GM18526 (cell line): Measurements from ENCODE around the gene GPR26.

ENCODE experiments used
- POLR2A ChIP-seq: IDR thresholded peaks from 3 replicates; pipeline ENCODE4 v1.6.1; 2011; ENCODE audit not compliant: insufficient read length; ENCODE audit errors: extremely low read depth

Gene GPR26

GRCh38 chr10:123721441-123722049, 55.4 kb downstream of the GPR26 start:
- no peak for TF ChIP-seq POLR2A

- no peak for TF ChIP-seq POLR2A
Measured at GRCh38 chr10:123722351-123722750, 56.2 kb downstream of the GPR26 start.

- no peak for TF ChIP-seq POLR2A
Measured at GRCh38 chr10:123724747-123725146, 58.6 kb downstream of the GPR26 start.

DNA sequence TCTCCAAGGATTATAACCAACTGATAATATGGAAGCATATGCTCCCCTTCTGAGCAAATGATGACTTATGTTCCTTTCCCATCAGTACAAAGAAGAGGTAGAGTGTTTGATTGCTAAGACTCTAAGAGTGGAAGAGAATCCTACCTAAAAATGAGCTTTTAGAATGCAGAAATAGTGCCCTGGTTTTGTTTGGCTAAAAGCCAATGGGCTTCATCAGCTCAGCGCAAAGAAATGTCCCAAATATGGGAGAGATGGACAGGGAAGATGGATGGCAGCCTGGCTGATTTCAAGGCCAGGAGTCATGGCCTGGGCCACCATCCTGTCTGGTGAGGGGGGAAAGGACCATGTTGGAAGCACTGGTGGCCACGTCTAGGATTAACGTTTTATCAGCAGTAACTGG, 60.2 kb downstream of the GPR26 start:
- no peak for TF ChIP-seq POLR2A

- TF ChIP-seq POLR2A, result no peak
Measured at GRCh38 chr10:123726836-123727235, 60.7 kb downstream of the GPR26 start.

DNA sequence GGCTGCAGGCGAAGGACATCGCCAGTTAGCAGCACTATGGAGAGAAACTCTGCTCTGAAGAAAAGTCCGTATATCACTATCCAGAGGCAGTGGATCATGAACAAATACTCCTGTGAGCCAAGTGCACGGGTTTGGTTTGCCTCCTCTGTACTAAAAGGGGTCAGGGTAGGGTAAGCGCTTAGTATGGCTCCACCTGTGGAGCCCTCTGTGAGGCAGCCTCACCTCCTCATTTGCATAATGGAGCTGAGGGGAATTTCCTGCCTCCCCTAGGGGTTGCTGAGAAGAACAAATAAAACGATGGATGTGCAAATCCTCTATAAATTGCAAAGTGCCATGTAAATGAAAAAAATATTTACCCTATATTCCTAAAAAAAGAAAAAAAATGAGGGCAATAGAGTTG, 63.4 kb downstream of the GPR26 start:
- TF ChIP-seq POLR2A, result no peak

- no peak for TF ChIP-seq POLR2A
Measured at GRCh38 chr10:123741146-123741545, 75.0 kb downstream of the GPR26 start.

- TF ChIP-seq POLR2A, result no peak
Measured at GRCh38 chr10:123741711-123742110, 75.6 kb downstream of the GPR26 start.

- no peak for TF ChIP-seq POLR2A
Measured at GRCh38 chr10:123742751-123743440, 76.7 kb downstream of the GPR26 start.

- TF ChIP-seq POLR2A, result no peak
Measured at GRCh38 chr10:123743441-123744223, 77.5 kb downstream of the GPR26 start.

DNA sequence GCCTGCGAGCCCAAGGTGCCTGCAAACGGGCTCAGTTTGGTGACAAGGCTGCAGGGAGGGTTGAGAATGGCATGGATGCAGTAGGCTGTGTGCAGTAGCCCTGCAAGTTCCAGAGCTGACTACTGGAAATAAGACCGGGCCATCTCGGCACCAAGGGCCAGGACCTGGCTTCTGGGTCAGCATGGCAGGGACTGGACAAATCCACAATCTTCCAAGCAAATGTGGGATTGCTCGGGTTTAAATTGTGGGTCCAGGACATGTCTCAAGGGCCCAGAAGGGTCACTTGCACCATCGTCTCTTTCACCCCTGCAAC, 78.0 kb downstream of the GPR26 start:
- TF ChIP-seq POLR2A, result no peak
